ENCODE results near the gene IL11.

DNA sequence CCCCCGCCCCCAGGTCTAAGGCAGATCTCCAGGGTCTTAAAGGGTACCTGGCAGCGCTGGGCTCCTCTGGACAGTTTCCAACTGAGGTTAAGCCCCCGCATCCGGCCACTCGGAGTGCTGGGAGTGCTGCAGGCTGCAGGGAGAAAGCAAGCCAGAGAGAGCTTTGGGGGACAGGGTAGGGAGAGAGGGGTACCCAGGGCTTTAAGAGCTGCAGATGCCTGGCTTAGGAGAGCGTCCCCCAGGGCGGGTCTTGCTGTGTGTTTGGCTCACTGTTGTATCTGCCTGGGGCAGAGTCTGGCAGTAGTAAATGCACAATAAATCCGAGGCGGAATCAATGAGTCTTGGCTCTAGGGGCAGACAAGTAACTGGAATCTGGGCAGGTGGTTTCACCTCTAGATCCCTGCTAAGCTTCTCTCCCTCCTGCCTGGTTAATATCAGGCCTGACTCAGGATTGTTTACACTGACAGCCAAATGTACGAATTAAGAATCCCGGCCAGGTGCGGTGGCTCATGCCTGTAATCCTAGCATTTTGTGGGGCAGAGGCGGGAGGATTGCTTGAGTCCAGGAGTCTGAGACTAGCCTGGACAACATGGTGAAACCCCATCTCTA lies 14.9 kb downstream of the IL11 start:
- TF ChIP-seq POLR2A (IDR thresholded peaks at IDR 0.05; ENCODE audit: insufficient read depth in 1 of 2, low read depth in 2 of 2, low read length in 2 of 2) (no peak), GPN1 (CRISPR knock-in tag; IDR thresholded peaks at IDR 0.05; ENCODE audit: borderline replicate concordance) (no peak), CEBPB (IDR thresholded peaks at IDR 0.05; ENCODE audit: borderline replicate concordance, low read depth, low read length) (no peak), BORCS8-MEF2B (CRISPR knock-in tag; IDR thresholded peaks at IDR 0.05) (no peak), SUZ12 (IDR thresholded peaks at IDR 0.05; ENCODE audit: low read depth, low read length) (no peak), ISX (CRISPR knock-in tag; conservative IDR thresholded peaks at IDR 0.05) (no peak), EED (CRISPR knock-in tag; IDR thresholded peaks at IDR 0.05) (no peak)
- TF ChIP-seq, protein P1, sequence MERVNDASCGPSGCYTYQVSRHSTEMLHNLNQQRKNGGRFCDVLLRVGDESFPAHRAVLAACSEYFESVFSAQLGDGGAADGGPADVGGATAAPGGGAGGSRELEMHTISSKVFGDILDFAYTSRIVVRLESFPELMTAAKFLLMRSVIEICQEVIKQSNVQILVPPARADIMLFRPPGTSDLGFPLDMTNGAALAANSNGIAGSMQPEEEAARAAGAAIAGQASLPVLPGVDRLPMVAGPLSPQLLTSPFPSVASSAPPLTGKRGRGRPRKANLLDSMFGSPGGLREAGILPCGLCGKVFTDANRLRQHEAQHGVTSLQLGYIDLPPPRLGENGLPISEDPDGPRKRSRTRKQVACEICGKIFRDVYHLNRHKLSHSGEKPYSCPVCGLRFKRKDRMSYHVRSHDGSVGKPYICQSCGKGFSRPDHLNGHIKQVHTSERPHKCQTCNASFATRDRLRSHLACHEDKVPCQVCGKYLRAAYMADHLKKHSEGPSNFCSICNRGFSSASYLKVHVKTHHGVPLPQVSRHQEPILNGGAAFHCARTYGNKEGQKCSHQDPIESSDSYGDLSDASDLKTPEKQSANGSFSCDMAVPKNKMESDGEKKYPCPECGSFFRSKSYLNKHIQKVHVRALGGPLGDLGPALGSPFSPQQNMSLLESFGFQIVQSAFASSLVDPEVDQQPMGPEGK (CRISPR knock-in tag; IDR thresholded peaks at IDR 0.05), result no peak
- TF ChIP-seq, protein P2, sequence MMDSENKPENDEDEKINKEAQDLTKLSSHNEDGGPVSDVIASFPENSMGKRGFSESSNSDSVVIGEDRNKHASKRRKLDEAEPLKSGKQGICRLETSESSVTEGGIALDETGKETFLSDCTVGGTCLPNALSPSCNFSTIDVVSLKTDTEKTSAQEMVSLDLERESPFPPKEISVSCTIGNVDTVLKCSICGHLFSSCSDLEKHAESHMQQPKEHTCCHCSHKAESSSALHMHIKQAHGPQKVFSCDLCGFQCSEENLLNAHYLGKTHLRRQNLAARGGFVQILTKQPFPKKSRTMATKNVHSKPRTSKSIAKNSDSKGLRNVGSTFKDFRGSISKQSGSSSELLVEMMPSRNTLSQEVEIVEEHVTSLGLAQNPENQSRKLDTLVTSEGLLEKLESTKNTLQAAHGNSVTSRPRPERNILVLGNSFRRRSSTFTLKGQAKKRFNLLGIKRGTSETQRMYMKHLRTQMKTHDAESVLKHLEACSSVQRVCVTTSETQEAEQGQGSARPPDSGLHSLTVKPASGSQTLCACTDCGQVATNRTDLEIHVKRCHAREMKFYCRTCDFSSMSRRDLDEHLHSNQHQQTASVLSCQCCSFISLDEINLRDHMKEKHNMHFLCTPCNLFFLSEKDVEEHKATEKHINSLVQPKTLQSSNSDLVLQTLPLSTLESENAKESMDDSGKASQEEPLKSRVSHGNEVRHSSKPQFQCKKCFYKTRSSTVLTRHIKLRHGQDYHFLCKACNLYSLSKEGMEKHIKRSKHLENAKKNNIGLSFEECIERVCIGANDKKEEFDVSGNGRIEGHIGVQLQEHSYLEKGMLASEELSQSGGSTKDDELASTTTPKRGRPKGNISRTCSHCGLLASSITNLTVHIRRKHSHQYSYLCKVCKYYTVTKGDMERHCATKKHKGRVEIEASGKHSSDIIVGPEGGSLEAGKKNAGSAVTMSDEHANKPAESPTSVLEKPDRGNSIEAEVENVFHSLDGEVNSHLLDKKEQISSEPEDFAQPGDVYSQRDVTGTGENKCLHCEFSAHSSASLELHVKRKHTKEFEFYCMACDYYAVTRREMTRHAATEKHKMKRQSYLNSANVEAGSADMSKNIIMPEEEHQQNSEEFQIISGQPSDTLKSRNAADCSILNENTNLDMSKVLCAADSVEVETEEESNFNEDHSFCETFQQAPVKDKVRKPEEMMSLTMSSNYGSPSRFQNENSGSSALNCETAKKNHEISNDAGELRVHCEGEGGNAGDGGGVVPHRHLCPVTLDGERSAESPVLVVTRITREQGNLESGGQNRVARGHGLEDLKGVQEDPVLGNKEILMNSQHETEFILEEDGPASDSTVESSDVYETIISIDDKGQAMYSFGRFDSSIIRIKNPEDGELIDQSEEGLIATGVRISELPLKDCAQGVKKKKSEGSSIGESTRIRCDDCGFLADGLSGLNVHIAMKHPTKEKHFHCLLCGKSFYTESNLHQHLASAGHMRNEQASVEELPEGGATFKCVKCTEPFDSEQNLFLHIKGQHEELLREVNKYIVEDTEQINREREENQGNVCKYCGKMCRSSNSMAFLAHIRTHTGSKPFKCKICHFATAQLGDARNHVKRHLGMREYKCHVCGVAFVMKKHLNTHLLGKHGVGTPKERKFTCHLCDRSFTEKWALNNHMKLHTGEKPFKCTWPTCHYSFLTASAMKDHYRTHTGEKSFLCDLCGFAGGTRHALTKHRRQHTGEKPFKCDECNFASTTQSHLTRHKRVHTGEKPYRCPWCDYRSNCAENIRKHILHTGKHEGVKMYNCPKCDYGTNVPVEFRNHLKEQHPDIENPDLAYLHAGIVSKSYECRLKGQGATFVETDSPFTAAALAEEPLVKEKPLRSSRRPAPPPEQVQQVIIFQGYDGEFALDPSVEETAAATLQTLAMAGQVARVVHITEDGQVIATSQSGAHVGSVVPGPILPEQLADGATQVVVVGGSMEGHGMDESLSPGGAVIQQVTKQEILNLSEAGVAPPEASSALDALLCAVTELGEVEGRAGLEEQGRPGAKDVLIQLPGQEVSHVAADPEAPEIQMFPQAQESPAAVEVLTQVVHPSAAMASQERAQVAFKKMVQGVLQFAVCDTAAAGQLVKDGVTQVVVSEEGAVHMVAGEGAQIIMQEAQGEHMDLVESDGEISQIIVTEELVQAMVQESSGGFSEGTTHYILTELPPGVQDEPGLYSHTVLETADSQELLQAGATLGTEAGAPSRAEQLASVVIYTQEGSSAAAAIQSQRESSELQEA (CRISPR knock-in tag; IDR thresholded peaks at IDR 0.05; ENCODE audit: not compliant biosample characterization), result no peak
